GM12873 (cell line): ENCODE data around the gene USP9X.

Experiments
- CTCF ChIP-seq: IDR thresholded peaks from 2 replicates; pipeline ENCODE4 v1.5.1; 2012; ENCODE audit warnings: low read depth, mild to moderate bottlenecking, moderate library complexity, low read length, control low read depth; ENCODE audit not compliant: insufficient read depth; ENCODE audit errors: missing control alignments

Gene USP9X

GRCh38 chrX:41128955-41129354 lies 43.7 kb downstream of the USP9X start:
- TF ChIP-seq CTCF, result no peak

GRCh38 chrX:41131766-41132165 lies 46.5 kb downstream of the USP9X start:
- no peak for TF ChIP-seq CTCF

- TF ChIP-seq CTCF, result no peak
Measured at GRCh38 chrX:41133551-41133950, 48.3 kb downstream of the USP9X start.

DNA sequence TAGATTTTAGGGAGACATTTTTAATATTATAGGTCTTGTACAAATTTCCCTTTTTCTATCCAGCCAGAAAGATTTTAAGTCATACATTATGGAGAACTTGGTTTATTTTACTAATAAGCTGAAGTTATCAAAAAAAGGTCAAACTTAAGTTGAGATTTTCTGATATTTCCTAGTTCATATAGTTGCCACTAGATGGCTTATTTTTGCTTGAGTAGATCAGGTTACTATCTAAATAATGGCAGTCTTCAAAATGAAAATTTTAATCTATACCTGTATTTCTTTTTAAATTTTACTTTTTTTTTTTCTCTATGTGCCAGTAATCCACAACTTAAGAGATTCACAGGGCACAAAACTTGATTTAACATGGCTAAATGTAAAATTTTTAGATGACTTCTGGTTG lies 52.3 kb downstream of the USP9X start:
- peak; percentile 42 for TF ChIP-seq CTCF

DNA sequence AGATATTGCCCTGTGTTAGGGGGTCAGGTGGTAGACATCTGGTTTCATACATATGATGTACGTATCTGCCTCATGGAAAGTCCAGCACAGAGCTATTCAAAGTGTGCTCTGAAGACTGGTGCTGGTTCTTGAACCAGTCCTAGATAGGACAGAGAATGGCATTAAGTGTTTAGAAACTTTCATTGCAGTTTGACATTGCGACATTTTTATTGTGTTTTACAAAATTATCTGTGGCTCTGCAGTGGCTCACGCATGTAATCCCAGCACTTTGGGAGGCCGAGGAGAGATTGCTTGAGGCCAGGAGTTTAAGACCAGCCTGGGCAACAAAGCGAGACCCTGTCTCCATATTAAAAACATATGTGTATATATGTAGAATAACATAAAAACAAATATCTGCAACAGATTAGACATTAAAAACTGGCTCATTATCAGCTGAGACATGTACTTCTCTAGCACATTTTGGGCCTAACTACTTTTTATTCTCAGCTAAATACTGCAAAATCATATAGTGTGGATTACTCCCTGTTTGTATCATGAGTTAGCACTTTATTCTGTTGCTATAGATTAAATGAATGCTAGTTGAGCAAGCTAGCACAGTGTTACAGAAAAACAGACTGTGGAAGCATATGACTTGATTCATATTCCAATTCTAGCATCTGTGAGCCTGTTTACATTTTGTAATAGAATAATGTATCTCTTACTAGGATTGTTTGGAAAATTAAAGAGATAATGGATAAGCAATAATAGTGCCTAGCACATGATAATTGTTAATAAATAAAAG lies 57.1 kb downstream of the USP9X start:
- no peak for TF ChIP-seq CTCF

DNA sequence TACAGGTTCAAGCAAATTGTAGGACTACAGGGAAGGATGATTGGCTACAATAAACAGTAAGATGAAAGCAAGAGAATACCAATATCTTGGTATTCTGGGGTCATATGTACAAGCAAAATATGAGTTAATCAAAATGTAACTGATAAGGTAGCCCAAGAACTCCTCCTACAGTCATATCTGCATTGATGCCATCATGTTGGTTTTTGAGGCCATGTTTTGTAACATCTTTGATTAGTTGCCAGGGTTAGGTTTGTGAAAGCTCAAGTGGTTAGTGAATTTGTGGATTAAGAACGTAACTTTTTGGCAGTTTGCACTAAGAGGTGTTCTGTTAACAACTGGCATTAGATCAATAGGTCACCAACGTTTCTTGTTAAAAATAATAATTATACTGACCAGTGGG lies 59.6 kb downstream of the USP9X start:
- TF ChIP-seq CTCF, result no peak

GRCh38 chrX:41145920-41146608 lies 60.8 kb downstream of the USP9X start:
- TF ChIP-seq CTCF, result no peak
